ENCODE results near the gene EMC6. TPM values are rescaled to one million over a fixed set of nuclear protein-coding genes. Genes with fewer than 3 reads are reported as not detected.

The EMC6 gene
- total and polyA plus RNA-seq, 2 of the 4 experiments (the other 2 are of a cell fraction): 10.9 to 80.5 TPM

DNA sequence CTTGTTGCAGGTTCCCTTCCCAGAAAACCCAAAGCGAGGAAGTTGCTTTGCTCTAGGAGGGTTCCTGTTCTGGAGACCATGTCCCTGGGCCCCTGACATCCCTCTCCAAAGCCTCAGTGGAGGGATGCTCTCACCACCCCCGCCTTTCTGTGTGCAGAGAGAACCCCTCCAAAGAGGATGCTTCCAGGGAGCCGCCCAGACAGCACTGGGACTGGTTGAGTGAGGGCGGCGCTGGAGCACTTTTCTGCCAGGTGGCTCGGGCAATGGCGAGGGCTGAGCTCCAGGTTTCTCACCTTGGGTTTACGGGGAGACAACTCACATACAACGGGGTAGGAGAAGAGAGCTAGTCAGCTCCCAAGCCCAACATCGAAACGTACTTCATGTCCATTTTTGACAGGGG, 7.3 kb downstream of the EMC6 start:
- Histone ChIP-seq H3K9me1 (ENCODE audit: insufficient read depth, low read length) (peaks cover 12% of the 10 kb centered on the region), H3K14ac (replicated peaks; ENCODE audit: low read depth, low read length) (no peak overlapping the region), H2BK15ac (ENCODE audit: low read depth, low read length) (no peak overlapping the region), H3K18ac (ENCODE audit: low read depth, low read length) (no peak overlapping the region), H3K23ac (ENCODE audit: low read depth, low read length) (no peak overlapping the region), H4K5ac (ENCODE audit: low read depth, low read length) (no peak overlapping the region), H2AK5ac (ENCODE audit: low read depth, low read length) (no peak overlapping the region), H2AK9ac (replicated peaks; ENCODE audit: low read depth, low read length, poor library complexity) (no peak overlapping the region), H2BK5ac (ENCODE audit: low read depth, low read length, poor library complexity, severe bottlenecking) (no peak overlapping the region), H4K8ac (ENCODE audit: low read depth in 2 of 2, low read length in 2 of 2) (no peak overlapping the region), H2AFZ (replicated peaks; ENCODE audit: low read length, poor library complexity) (no peak overlapping the region), H3K9me3 (ENCODE audit: control insufficient read depth, insufficient read depth, low read length) (no peaks in the 10 kb centered on the region), H3K36me3 (ENCODE audit: control insufficient read depth, insufficient read depth, low read length) (no peaks in the 10 kb centered on the region), H3K4me3 (ENCODE audit: insufficient read depth, low read depth, low read length) (no peak overlapping the region), H3K4me1 (ENCODE audit: control insufficient read depth, insufficient read depth, low read length) (no peaks in the 10 kb centered on the region), H3K79me1 (ENCODE audit: low read depth in 1 of 2, low read length in 2 of 2) (peaks cover 0 to 13% of the 10 kb centered on the region in 2 experiments; a peak in 2 of 4 replicates), H4K20me1 (ENCODE audit: insufficient read depth, low read length) (peaks cover 3% of the 10 kb centered on the region; the same call in 1 of the 2 replicates), H4K91ac (ENCODE audit: insufficient read depth, low read depth, low read length) (no peak overlapping the region), H3K4ac (ENCODE audit: low read depth, low read length) (no peak overlapping the region), H3K27ac (ENCODE audit: insufficient read depth, low read length) (no peak overlapping the region), H2BK120ac (ENCODE audit: low read depth, low read length) (no peak overlapping the region), H3K9ac (ENCODE audit: low read depth, low read length) (no peak overlapping the region), H2BK20ac (ENCODE audit: low read depth, low read length) (no peak overlapping the region), H3K4me2 (ENCODE audit: low read depth, low read length) (no peak overlapping the region), H3K27me3 (ENCODE audit: control insufficient read depth, insufficient read depth, low read length) (no peaks in the 10 kb centered on the region; the same call in 1 of the 2 replicates), H3K56ac (ENCODE audit: extremely low read depth, insufficient read depth, low read length) (no peak overlapping the region)
- in situ Hi-C loops (cut with MboI; ENCODE audit: low sequenced_read_pairs): no loop called here
- DNase-seq (no peak), ATAC-seq (ENCODE audit: low read depth) (no peak)
- TF ChIP-seq RCOR1 (IDR thresholded peaks at IDR 0.05; ENCODE audit: insufficient replicate concordance, low read length) (no peak), FOS (IDR thresholded peaks at IDR 0.05; ENCODE audit: low read depth, low read length) (no peak), RAD21 (IDR thresholded peaks at IDR 0.05; ENCODE audit: low read length) (no peak), MAZ (IDR thresholded peaks at IDR 0.05; ENCODE audit: borderline replicate concordance, low read depth, low read length) (no peak), USF2 (IDR thresholded peaks at IDR 0.05; ENCODE audit: low read depth, low read length) (no peak), NFE2L2 (IDR thresholded peaks at IDR 0.05; ENCODE audit: low read depth, low read length) (no peak), SMC3 (IDR thresholded peaks at IDR 0.05; ENCODE audit: low read depth, low read length) (no peak), POLR2A (IDR thresholded peaks at IDR 0.05; ENCODE audit: low read depth, low read length) (no peak), MAFK (IDR thresholded peaks at IDR 0.05; ENCODE audit: low read depth, low read length) (no peak)
- TF ChIP-seq, protein P1, sequence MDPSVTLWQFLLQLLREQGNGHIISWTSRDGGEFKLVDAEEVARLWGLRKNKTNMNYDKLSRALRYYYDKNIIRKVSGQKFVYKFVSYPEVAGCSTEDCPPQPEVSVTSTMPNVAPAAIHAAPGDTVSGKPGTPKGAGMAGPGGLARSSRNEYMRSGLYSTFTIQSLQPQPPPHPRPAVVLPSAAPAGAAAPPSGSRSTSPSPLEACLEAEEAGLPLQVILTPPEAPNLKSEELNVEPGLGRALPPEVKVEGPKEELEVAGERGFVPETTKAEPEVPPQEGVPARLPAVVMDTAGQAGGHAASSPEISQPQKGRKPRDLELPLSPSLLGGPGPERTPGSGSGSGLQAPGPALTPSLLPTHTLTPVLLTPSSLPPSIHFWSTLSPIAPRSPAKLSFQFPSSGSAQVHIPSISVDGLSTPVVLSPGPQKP (IDR thresholded peaks at IDR 0.05; ENCODE audit: borderline replicate concordance, low read depth, low read length): no peak
- TF ChIP-seq, protein P2, sequence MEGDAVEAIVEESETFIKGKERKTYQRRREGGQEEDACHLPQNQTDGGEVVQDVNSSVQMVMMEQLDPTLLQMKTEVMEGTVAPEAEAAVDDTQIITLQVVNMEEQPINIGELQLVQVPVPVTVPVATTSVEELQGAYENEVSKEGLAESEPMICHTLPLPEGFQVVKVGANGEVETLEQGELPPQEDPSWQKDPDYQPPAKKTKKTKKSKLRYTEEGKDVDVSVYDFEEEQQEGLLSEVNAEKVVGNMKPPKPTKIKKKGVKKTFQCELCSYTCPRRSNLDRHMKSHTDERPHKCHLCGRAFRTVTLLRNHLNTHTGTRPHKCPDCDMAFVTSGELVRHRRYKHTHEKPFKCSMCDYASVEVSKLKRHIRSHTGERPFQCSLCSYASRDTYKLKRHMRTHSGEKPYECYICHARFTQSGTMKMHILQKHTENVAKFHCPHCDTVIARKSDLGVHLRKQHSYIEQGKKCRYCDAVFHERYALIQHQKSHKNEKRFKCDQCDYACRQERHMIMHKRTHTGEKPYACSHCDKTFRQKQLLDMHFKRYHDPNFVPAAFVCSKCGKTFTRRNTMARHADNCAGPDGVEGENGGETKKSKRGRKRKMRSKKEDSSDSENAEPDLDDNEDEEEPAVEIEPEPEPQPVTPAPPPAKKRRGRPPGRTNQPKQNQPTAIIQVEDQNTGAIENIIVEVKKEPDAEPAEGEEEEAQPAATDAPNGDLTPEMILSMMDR (conservative IDR thresholded peaks at IDR 0.05; ENCODE audit: low read depth, low read length): no peak
- WGBS, 2 experiments (ENCODE audit: extremely low coverage in 2 of 2, insufficient read length in 1 of 2): 83% methylated on average over 7 of the region's 11 CpGs; no CpG with 5 or more reads in 1 of the 2 experiments
- dilution Hi-C loops (cut with HindIII; ENCODE audit: low sequenced_read_pairs, unreplicated experiment): no loop called here
- intact Hi-C loops (cut with micrococcal nuclease): no loop called here
- BruUV-seq (replicated peaks): no TSS peak
- ChIA-PET CTCF (no interaction called here), POLR2A (ENCODE audit: unreplicated experiment) (no interaction called here)
